K562 (cell line): Measurements from ENCODE around the gene PHLDB2. TPM values are rescaled to one million over a fixed set of nuclear protein-coding genes. Genes with fewer than 3 reads are reported as not detected.

ENCODE experiments used
- ATAC-seq: fragments of 200-7000 bp; cut with Tn5 transposase; 3 replicates; pipeline ENCODE4 v1.9.1; 2020; ENCODE audit warnings: moderate library complexity
- BruUV-seq: library from RNA; stranded (reverse); fragments of 400-500 nt; replicated peaks from 2 replicates; lab custom pipeline; 2021; lab: Mats Ljungman, UMichigan
- CTCF ChIA-PET: fragments of 300-600 bp; formaldehyde crosslinking; extraction: SDS; loops from one replicate; lab custom pipeline; 2021; ENCODE audit warnings: low intra/inter-chr PET ratio; lab: Yijun Ruan, JAX
- POLR2A ChIA-PET: fragments of 300-600, 350-650 bp; sonication (Branson Sonifier 250); formaldehyde crosslinking; extraction: SDS; loops from one replicate; lab custom pipeline; 2021; ENCODE audit warnings: antibody characterized with exemption, inconsistent platforms; lab: Yijun Ruan, JAX
- DNase-seq, 4 experiments: peaks; one replicate each; pipeline versions ENCODE4 v3.0.0 to v3.0.0-alpha.2; 2011 to 2018; ENCODE audit warnings: low spot score in 3 of 4, mixed read lengths in 3 of 4; ENCODE audit errors: extremely low read depth in 1 of 4
- FAIRE-seq: peaks from 2 replicates; lab custom pipeline; 2011; peaks lifted over from hg19 to GRCh38; lab: Jason Lieb, UNC
- H2AFZ ChIP-seq: 2 replicates; pipeline ENCODE4 v1.6.0; 2011; ENCODE audit warnings: low read depth, low read length, control low read depth, inconsistent platforms
- H3K27ac ChIP-seq: fragments of 200-600 bp; 3 replicates; pipeline ENCODE4 v1.8.0; 2011; ENCODE audit warnings: low read depth, mild to moderate bottlenecking, control low read depth, inconsistent platforms, low read length, moderate library complexity, mixed read lengths; ENCODE audit errors: extremely low read depth
- H3K27me3 ChIP-seq, 2 experiments: fragments of 300-600 bp in 1 of 2; 2 replicates in 1 of 2; 3 replicates in 1 of 2; pipeline versions ENCODE4 v1.6.0 to v1.8.0; 2011; ENCODE audit warnings: inconsistent platforms in 2 of 2, low read length in 2 of 2, mild to moderate bottlenecking in 1 of 2, mixed read lengths in 1 of 2, moderate library complexity in 1 of 2; ENCODE audit not compliant: control insufficient read depth in 2 of 2, insufficient read depth in 2 of 2
- H3K36me3 ChIP-seq: fragments of 300-600 bp; 3 replicates; pipeline ENCODE4 v1.8.0; 2011; ENCODE audit warnings: mild to moderate bottlenecking, low read length, inconsistent platforms; ENCODE audit not compliant: control insufficient read depth, insufficient read depth
- H3K4me1 ChIP-seq, 2 experiments: fragments of 200-600 bp in 1 of 2; replicated peaks in 1 of 2; 2 replicates in 1 of 2; 3 replicates in 1 of 2; pipeline versions ENCODE4 v1.5.1 to v1.8.0; 2011; ENCODE audit warnings: inconsistent platforms in 2 of 2, low read length in 2 of 2, mild to moderate bottlenecking in 1 of 2, mixed read lengths in 1 of 2, moderate library complexity in 1 of 2; ENCODE audit not compliant: control insufficient read depth in 2 of 2, insufficient read depth in 2 of 2
- H3K4me2 ChIP-seq: 2 replicates; pipeline ENCODE4 v1.6.1; 2011; ENCODE audit warnings: low read length, control low read depth, inconsistent platforms, mixed read lengths; ENCODE audit not compliant: insufficient read depth
- H3K4me3 ChIP-seq: fragments of 200-600 bp; sonication (generic), shearing (Covaris generic); 2 replicates; pipeline ENCODE4 v1.5.1; 2016; ENCODE audit warnings: control low read depth, inconsistent platforms
- H3K79me2 ChIP-seq: fragments of 200-600 bp; 3 replicates; pipeline ENCODE4 v1.8.0; 2011; ENCODE audit warnings: low read length, inconsistent platforms; ENCODE audit not compliant: control insufficient read depth, insufficient read depth
- H3K9ac ChIP-seq, 2 experiments: 2 replicates each; pipeline versions ENCODE4 v1.6.0 to v1.6.1; 2011; ENCODE audit warnings: low read depth in 2 of 2, low read length in 2 of 2, control low read depth in 1 of 2, inconsistent platforms in 1 of 2, mild to moderate bottlenecking in 1 of 2, mixed read lengths in 1 of 2; ENCODE audit not compliant: insufficient read depth in 1 of 2
- H3K9me1 ChIP-seq: one replicate; pipeline ENCODE4 v1.6.0; 2011; ENCODE audit warnings: inconsistent platforms, mild to moderate bottlenecking, low read length, moderate library complexity; ENCODE audit not compliant: control insufficient read depth, insufficient read depth
- H3K9me3 ChIP-seq: replicated peaks from 2 replicates; pipeline ENCODE4 v1.5.1; 2011; ENCODE audit warnings: low read depth, low read length, inconsistent platforms; ENCODE audit not compliant: control insufficient read depth, insufficient read depth
- H4K20me1 ChIP-seq: replicated peaks from 2 replicates; pipeline ENCODE4 v1.6.1; 2011; ENCODE audit warnings: low read length, inconsistent platforms, mixed read lengths; ENCODE audit not compliant: control insufficient read depth, insufficient read depth
- BRCA1 ChIP-seq, 2 experiments: fragments of 450-650 bp in 1 of 2; sonication (generic) in 1 of 2; formaldehyde crosslinking in 1 of 2; IDR thresholded peaks; 2 replicates each; pipeline versions ENCODE4 v1.5.0 to v1.6.1; 2017 to 2020; ENCODE audit warnings: mild to moderate bottlenecking in 1 of 2, missing genetic modification reagents in 1 of 2
- POLR2A ChIP-seq: fragments of 450-650 bp; conservative IDR thresholded peaks from 2 replicates; pipeline ENCODE4 v1.6.1; 2016
- POLR3A ChIP-seq: IDR thresholded peaks from 2 replicates; pipeline ENCODE4 v1.6.1; 2011; ENCODE audit warnings: borderline replicate concordance, mild to moderate bottlenecking, moderate library complexity; ENCODE audit not compliant: insufficient read length, insufficient read depth; ENCODE audit errors: extremely low read depth
- TBP ChIP-seq: optimal IDR thresholded peaks from 2 replicates; pipeline ENCODE3; 2011; ENCODE audit warnings: low read depth, low read length, improper control_type of control experiment
- TCFL5 ChIP-seq: fragments of 250-450 bp; sonication (Bioruptor Pico); conservative IDR thresholded peaks from 2 replicates; pipeline ENCODE4 v1.6.1; 2021; ENCODE audit warnings: mild to moderate bottlenecking, moderate library complexity, matching md5 sums
- ZNF561 ChIP-seq: fragments of 450-650 bp; formaldehyde crosslinking; conservative IDR thresholded peaks from 2 replicates; pipeline ENCODE4 v1.4.0; 2020; ENCODE audit warnings: mild to moderate bottlenecking, moderate library complexity
- ZNF695 ChIP-seq: fragments of 450-650 bp; formaldehyde crosslinking; IDR thresholded peaks from 2 replicates; pipeline ENCODE4 v1.4.0; 2020; ENCODE audit warnings: mild to moderate bottlenecking, moderate library complexity
- WGBS: fragments of 100-300 bp; shearing (Covaris generic); methylation state at CpG from one replicate; pipeline ENCODE4 v1.1.6; 2016; ENCODE audit warnings: low coverage, mixed read lengths; ENCODE audit not compliant: insufficient coverage; ENCODE audit errors: missing lambda C conversion rate; 5-methylcytosine and 5-hydroxymethylcytosine counted together
- in situ Hi-C: fragments of 300-500 bp; cut with MboI; formaldehyde crosslinking; loops from 4 replicates; pipeline ENCODE4 v1.15.0; 2018; ENCODE audit warnings: inconsistent platforms, mixed read lengths
- intact Hi-C: fragments of 100-400 bp; cut with micrococcal nuclease; formaldehyde crosslinking; loops from 2 replicates; pipeline ENCODE4 v1.14.2; 2022
- polyA plus RNA-seq, 8 experiments: library from polyadenylated mRNA; depleted of rRNA in 4 of 8; stranded (reverse) in 5 of 8; unstranded in 3 of 8; fragments of >200 nt; fragmentation: Nextera tagmentation in 2 of 8; fragmentation: Illumina TruSeq in 1 of 8; extraction: Ambion mirVana in 2 of 8; extraction: Trizol in 1 of 8; gene quantifications; 2 replicates each; pipeline versions ENCODE4 v1.2.1 to v1.2.3, GENCODE V29; 2011 to 2014; ENCODE audit warnings: inconsistent platforms in 1 of 8, missing spikeins in 1 of 8
- total RNA-seq, 7 experiments: library from RNA; depleted of rRNA in 6 of 7; stranded (reverse); fragments of >200 nt in 6 of 7; fragmentation: Illumina TruSeq in 2 of 7; extraction: Trizol in 2 of 7; gene quantifications; 2 replicates each; pipeline versions ENCODE4 v1.2.1 to v1.2.3, GENCODE V29; 2011 to 2021; ENCODE audit warnings: low replicate concordance in 1 of 7

Gene PHLDB2
- total and polyA plus RNA-seq, 9 of the 15 experiments (the other 6 are each of a cell fraction or from before 2014, with no cell fraction given) = 0.04 TPM; not detected in 8

DNA sequence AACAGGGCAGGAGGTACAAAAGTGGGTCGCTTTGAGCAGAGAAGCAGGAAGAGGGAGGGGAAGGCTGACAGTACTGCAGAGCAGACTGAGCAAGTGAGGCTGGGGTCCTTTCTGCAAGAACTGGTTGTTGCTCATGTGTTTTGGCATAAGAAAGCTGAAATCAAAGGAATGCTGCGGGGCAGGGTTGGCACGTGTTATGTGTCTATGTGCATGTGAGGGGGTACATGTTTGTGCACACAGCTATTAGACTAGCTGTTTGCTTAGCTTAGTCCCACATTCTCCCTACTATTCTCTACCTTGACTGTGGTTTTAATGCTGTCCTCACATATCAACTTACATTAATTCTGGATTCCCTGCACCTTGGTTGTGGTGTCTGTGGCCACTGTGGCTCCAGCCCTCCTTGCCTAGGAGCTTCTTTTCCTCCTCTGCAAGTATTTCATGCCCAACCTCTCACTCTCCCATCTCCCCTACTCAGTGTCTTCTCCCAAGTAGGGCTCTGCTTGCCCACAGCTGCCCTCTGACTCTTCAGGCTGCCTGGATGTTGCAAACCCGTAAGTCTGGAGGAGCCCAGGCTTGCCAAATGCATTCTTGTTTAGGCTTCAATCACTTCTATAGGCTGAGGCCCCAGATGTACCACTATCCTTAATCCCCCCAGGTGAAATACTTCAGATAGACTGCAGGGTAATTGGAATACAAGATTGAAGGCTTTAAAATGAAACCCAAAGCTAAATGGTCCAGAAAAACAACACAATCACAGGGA, 144.4 kb downstream of the PHLDB2 start:
- no peak overlapping the region for H3K4me3 ChIP-seq
- POLR2A ChIA-PET = interaction anchor here (0.5 to 1.4 kb wide), 3 partner anchors 9 to 227 kb away, joined by 3 read pairs; no protein-coding TSS in a partner anchor
- no TSS peak for BruUV-seq
- no peak overlapping the region for H3K4me2 ChIP-seq
- no peak for FAIRE-seq
- 0% methylated on average over 4 of the region's 4 CpGs for WGBS
- in situ Hi-C loops (no loop called here), intact Hi-C loops (no loop called here)
- H2AFZ ChIP-seq = no peak overlapping the region
- no peaks in the 10 kb centered on the region for H4K20me1 ChIP-seq
- H3K9ac ChIP-seq = no peak overlapping the region
- no peaks in the 10 kb centered on the region for H3K9me1 ChIP-seq
- CTCF ChIA-PET = no interaction called here
- no peak for TF ChIP-seq TBP
- peaks cover 0 to 12% of the 10 kb centered on the region in 2 experiments; a peak in 3 of 5 replicates for H3K27me3 ChIP-seq
- H3K4me1 ChIP-seq = no peaks in the 10 kb centered on the region; a peak in 1 of 5 replicates
- DNase-seq = no peak
- H3K36me3 ChIP-seq = no peaks in the 10 kb centered on the region
- H3K27ac ChIP-seq = no peak overlapping the region
- ATAC-seq = no peak
- no peaks in the 10 kb centered on the region for H3K9me3 ChIP-seq
- no peaks in the 10 kb centered on the region for H3K79me2 ChIP-seq

DNA sequence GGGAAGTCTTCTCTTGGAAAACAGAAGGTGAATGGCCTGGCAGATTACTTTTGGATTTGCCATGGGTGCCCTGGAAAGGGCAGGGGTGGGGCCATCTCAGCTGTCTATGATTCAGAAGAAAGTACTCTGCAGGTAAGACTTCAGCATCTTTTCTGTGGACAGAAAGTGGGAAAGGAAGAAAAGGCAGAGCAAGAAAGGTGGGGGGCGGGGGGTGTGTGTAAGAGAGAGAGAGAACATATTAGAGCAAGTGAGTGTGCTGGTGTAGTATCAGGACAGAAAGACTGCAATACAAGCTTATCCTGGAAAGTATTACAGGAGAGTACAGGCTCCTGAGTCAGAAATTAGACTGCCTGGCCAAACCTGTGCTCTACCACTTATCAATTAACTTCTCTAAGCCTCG, 145.1 kb downstream of the PHLDB2 start:
- no peaks in the 10 kb centered on the region for H3K9me1 ChIP-seq
- in situ Hi-C loops = no loop called here
- no peak overlapping the region for H3K27ac ChIP-seq
- H3K36me3 ChIP-seq = no peaks in the 10 kb centered on the region
- no peak overlapping the region for H2AFZ ChIP-seq
- TF ChIP-seq ZNF561 (no peak), POLR3A (no peak), TCFL5 (CRISPR knock-in tag) (no peak), BRCA1 (IDR thresholded peaks at IDR 0.05) (no peak), BRCA1 (CRISPR knock-in tag; IDR thresholded peaks at IDR 0.05) (no peak), ZNF695 (CRISPR knock-in tag) (no peak), POLR2A (no peak)
- no peaks in the 10 kb centered on the region for H3K79me2 ChIP-seq
- no peak overlapping the region for H3K4me3 ChIP-seq
- POLR2A ChIA-PET = interaction anchor here (0.5 to 1.4 kb wide), 3 partner anchors 10 to 228 kb away, joined by 3 read pairs; no protein-coding TSS in a partner anchor
- H3K27me3 ChIP-seq = peaks cover 0 to 5% of the 10 kb centered on the region in 2 experiments; a peak in 3 of 5 replicates
- intact Hi-C loops = no loop called here
- no TSS peak for BruUV-seq
- no peak overlapping the region for H3K9ac ChIP-seq
- no peaks in the 10 kb centered on the region for H3K9me3 ChIP-seq
- no peak for DNase-seq
- no peaks in the 10 kb centered on the region; a peak in 1 of 5 replicates for H3K4me1 ChIP-seq
- 0% methylated on average over 2 of the region's 2 CpGs for WGBS
- no peak for ATAC-seq
- CTCF ChIA-PET = no interaction called here
- H3K4me2 ChIP-seq = no peak overlapping the region
- no peaks in the 10 kb centered on the region for H4K20me1 ChIP-seq
- no peak for FAIRE-seq
